ENCODE data around the gene KRTAP2-3. TPM values are rescaled to one million over a fixed set of nuclear protein-coding genes. Genes with fewer than 3 reads are reported as not detected.
A peak's percentile ranks its signal among the peaks of the same experiment; 100 is the strongest.
"Not testable (repeated sequence)": the region's sequence is repeated elsewhere in the genome, so short reads cannot be mapped to it uniquely, and the experiment has no call there.

Gene KRTAP2-3
- total and polyA plus RNA-seq, 10 of the 15 experiments (the other 5 are each of a cell fraction or from before 2014, with no cell fraction given): not detected

DNA sequence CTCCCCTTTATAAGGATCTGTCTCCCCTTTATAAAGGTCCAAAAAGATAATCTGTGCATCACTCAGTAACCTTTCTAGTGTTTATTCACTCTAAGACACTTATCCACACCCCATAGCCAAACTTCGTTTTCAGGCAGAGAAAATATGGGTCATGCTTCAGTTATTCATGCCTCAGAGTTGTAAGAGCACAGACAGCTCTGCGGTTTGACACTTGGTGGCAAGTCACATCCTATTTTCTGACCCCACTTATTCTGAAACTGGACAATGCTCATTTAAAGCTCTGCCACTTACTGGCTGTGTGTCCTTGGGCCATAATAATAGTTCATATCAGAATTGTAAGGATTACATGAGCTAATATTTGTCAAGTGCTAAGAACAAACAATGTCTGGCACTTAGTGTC is 10.8 kb downstream of the KRTAP2-3 start:
- no peaks in the 10 kb centered on the region; a peak in 1 of 4 replicates for H3K27me3 ChIP-seq (replicated peaks in 1 of 2; ENCODE audit: control insufficient read depth in 2 of 2, insufficient read depth in 2 of 2, low read length in 1 of 2)
- SMC1A ChIA-PET (ENCODE audit: uncharacterized antibody, unreplicated experiment): no interaction called here
- no peak overlapping the region for H3K9ac ChIP-seq (ENCODE audit: control insufficient read depth, insufficient read depth, low read length)
- H3K79me2 ChIP-seq (ENCODE audit: control insufficient read depth, insufficient read depth, low read length): no peaks in the 10 kb centered on the region
- POLR2A ChIA-PET: no interaction called here
- H2AFZ ChIP-seq (ENCODE audit: control insufficient read depth, low read depth, low read length): no peak overlapping the region
- no peak overlapping the region for H3K4me2 ChIP-seq (ENCODE audit: control insufficient read depth, insufficient read depth)
- RAD21 ChIA-PET (ENCODE audit: unreplicated experiment): no interaction called here
- no TSS peak for BruUV-seq (replicated peaks)
- no peak for DNase-seq (ENCODE audit: low read depth, low spot score)
- no peaks in the 10 kb centered on the region for H4K20me1 ChIP-seq (ENCODE audit: control insufficient read depth, insufficient read depth)
- H3K36me3 ChIP-seq (ENCODE audit: control insufficient read depth in 2 of 2, insufficient read depth in 2 of 2, low read length in 1 of 2): no peaks in the 10 kb centered on the region
- peak; percentile 38 for FAIRE-seq
- peak; percentile 59 for ATAC-seq
- in situ Hi-C loops (cut with MboI): no loop called here
- TF ChIP-seq NR2F1 (conservative IDR thresholded peaks at IDR 0.05) (peak; percentile 63), POLR2A (IDR thresholded peaks at IDR 0.05; ENCODE audit: low read depth, low read length) (no peak), HDAC6 (IDR thresholded peaks at IDR 0.05; ENCODE audit: unreplicated experiment) (no peak), RUNX3 (IDR thresholded peaks at IDR 0.05; ENCODE audit: low read length) (peak; percentile 44), EGR1 (IDR thresholded peaks at IDR 0.05; ENCODE audit: borderline replicate concordance in 1 of 2, low read depth in 2 of 2, low read length in 2 of 2) (no peak), CBFB (IDR thresholded peaks at IDR 0.05; ENCODE audit: low read depth) (no peak)
- TF ChIP-seq, protein P1, sequence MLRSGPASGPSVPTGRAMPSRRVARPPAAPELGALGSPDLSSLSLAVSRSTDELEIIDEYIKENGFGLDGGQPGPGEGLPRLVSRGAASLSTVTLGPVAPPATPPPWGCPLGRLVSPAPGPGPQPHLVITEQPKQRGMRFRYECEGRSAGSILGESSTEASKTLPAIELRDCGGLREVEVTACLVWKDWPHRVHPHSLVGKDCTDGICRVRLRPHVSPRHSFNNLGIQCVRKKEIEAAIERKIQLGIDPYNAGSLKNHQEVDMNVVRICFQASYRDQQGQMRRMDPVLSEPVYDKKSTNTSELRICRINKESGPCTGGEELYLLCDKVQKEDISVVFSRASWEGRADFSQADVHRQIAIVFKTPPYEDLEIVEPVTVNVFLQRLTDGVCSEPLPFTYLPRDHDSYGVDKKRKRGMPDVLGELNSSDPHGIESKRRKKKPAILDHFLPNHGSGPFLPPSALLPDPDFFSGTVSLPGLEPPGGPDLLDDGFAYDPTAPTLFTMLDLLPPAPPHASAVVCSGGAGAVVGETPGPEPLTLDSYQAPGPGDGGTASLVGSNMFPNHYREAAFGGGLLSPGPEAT (IDR thresholded peaks at IDR 0.05; ENCODE audit: low read depth): no peak
- WGBS (ENCODE audit: insufficient coverage, insufficient replicate concordance, low lambda C conversion rate, missing lambda C conversion rate): 2% methylated on average over 2 of the region's 2 CpGs
- no peaks in the 10 kb centered on the region for H3K9me3 ChIP-seq (replicated peaks; ENCODE audit: control insufficient read depth, insufficient read depth, low read length)
- CTCF ChIA-PET: no interaction called here
- H3K27ac ChIP-seq (ENCODE audit: control insufficient read depth, insufficient read depth): no peak overlapping the region
- no peak overlapping the region for H3K4me3 ChIP-seq
- intact Hi-C loops (cut with micrococcal nuclease; ENCODE audit: unreplicated experiment): no loop called here
- no peaks in the 10 kb centered on the region for H3K4me1 ChIP-seq (ENCODE audit: control insufficient read depth, insufficient read depth, low read length)

- Histone ChIP-seq H3K4me3 (no peak overlapping the region), H3K79me2 (ENCODE audit: control insufficient read depth, insufficient read depth, low read length) (no peaks in the 10 kb centered on the region), H3K4me1 (ENCODE audit: control insufficient read depth, insufficient read depth, low read length) (no peaks in the 10 kb centered on the region), H3K4me2 (ENCODE audit: control insufficient read depth, insufficient read depth) (no peak overlapping the region), H3K9ac (ENCODE audit: control insufficient read depth, insufficient read depth, low read length) (no peak overlapping the region), H3K36me3 (ENCODE audit: control insufficient read depth in 2 of 2, insufficient read depth in 2 of 2, low read length in 1 of 2) (no peaks in the 10 kb centered on the region), H3K9me3 (replicated peaks; ENCODE audit: control insufficient read depth, insufficient read depth, low read length) (no peaks in the 10 kb centered on the region), H2AFZ (ENCODE audit: control insufficient read depth, low read depth, low read length) (no peak overlapping the region), H4K20me1 (ENCODE audit: control insufficient read depth, insufficient read depth) (no peaks in the 10 kb centered on the region), H3K27ac (ENCODE audit: control insufficient read depth, insufficient read depth) (no peak overlapping the region), H3K27me3 (replicated peaks in 1 of 2; ENCODE audit: control insufficient read depth in 2 of 2, insufficient read depth in 2 of 2, low read length in 1 of 2) (no peaks in the 10 kb centered on the region; a peak in 1 of 4 replicates)
- no peak for FAIRE-seq
- WGBS (ENCODE audit: insufficient coverage, insufficient replicate concordance, low lambda C conversion rate, missing lambda C conversion rate): 26% methylated on average over 7 of the region's 7 CpGs
- TF ChIP-seq ZSCAN29 (IDR thresholded peaks at IDR 0.05): no peak
- no peak for TF ChIP-seq CHD2 (IDR thresholded peaks at IDR 0.05; ENCODE audit: borderline replicate concordance, low read depth, low read length)
- TF ChIP-seq HDGF (IDR thresholded peaks at IDR 0.05): no peak
- no peak for TF ChIP-seq KAT2A (conservative IDR thresholded peaks at IDR 0.05; ENCODE audit: control insufficient read depth, low read depth, low read length)
- ChIA-PET RAD21 (ENCODE audit: unreplicated experiment) (no interaction called here), POLR2A (no interaction called here), CTCF (no interaction called here), SMC1A (ENCODE audit: uncharacterized antibody, unreplicated experiment) (no interaction called here)
- intact Hi-C loops (cut with micrococcal nuclease; ENCODE audit: unreplicated experiment) (no loop called here), in situ Hi-C loops (cut with MboI) (no loop called here)
- ATAC-seq: no peak
- DNase-seq (ENCODE audit: low read depth, low spot score): no peak
- BruUV-seq (replicated peaks): no TSS peak
These were observed 11.5 kb downstream of the KRTAP2-3 start for GRCh38 chr17:41048441-41048840.

- H3K9me3 ChIP-seq (replicated peaks; ENCODE audit: control insufficient read depth, insufficient read depth, low read length); RAD21 ChIA-PET (ENCODE audit: unreplicated experiment); BruUV-seq (replicated peaks); CTCF ChIA-PET; in situ Hi-C loops (cut with MboI); H3K9ac ChIP-seq (ENCODE audit: control insufficient read depth, insufficient read depth, low read length); H3K79me2 ChIP-seq (ENCODE audit: control insufficient read depth, insufficient read depth, low read length); ATAC-seq; H2AFZ ChIP-seq (ENCODE audit: control insufficient read depth, low read depth, low read length); H3K36me3 ChIP-seq (ENCODE audit: control insufficient read depth in 2 of 2, insufficient read depth in 2 of 2, low read length in 1 of 2); H3K27ac ChIP-seq (ENCODE audit: control insufficient read depth, insufficient read depth); intact Hi-C loops (cut with micrococcal nuclease; ENCODE audit: unreplicated experiment); H4K20me1 ChIP-seq (ENCODE audit: control insufficient read depth, insufficient read depth); DNase-seq (ENCODE audit: low read depth, low spot score); H3K4me3 ChIP-seq; POLR2A ChIA-PET; FAIRE-seq; H3K27me3 ChIP-seq (replicated peaks in 1 of 2; ENCODE audit: control insufficient read depth in 2 of 2, insufficient read depth in 2 of 2, low read length in 1 of 2); SMC1A ChIA-PET (ENCODE audit: uncharacterized antibody, unreplicated experiment); H3K4me2 ChIP-seq (ENCODE audit: control insufficient read depth, insufficient read depth); H3K4me1 ChIP-seq (ENCODE audit: control insufficient read depth, insufficient read depth, low read length): not testable (repeated sequence)
- WGBS (ENCODE audit: insufficient coverage, insufficient replicate concordance, low lambda C conversion rate, missing lambda C conversion rate): 54% methylated on average over 10 of the region's 33 CpGs
These were observed 13.0 kb downstream of the KRTAP2-3 start, which contains the start of gene KRTAP2-1 for GRCh38 chr17:41046735-41047465. TSS of gene KRTAP2-1 (minus strand) at chr17:41047316. CDS start at chr17:41047267, 49 bp downstream.

Data from GM12878 (cell line).